Frontal cortex (tissue), 4 donors: ENCODE measurements around the gene TLE5. TPM values are rescaled to one million over a fixed set of nuclear protein-coding genes. Genes with fewer than 3 reads are reported as not detected.

ENCODE experiments used
- DNase-seq, 2 donors: peaks; one replicate each; pipeline ENCODE4 v3.0.0; 2012; ENCODE audit warnings: low spot score in 2 of 2
- FAIRE-seq: peaks from 2 replicates; lab custom pipeline; 2012; peaks lifted over from hg19 to GRCh38; lab: Jason Lieb, UNC
- total RNA-seq: library from RNA; depleted of rRNA; stranded (reverse); fragments of >200 nt; gene quantifications from one replicate; pipeline ENCODE4 v1.2.3, GENCODE V29; 2014
- donor health status: control.
- donor health status: control.
- donor health status: control.

The TLE5 gene, protein sequence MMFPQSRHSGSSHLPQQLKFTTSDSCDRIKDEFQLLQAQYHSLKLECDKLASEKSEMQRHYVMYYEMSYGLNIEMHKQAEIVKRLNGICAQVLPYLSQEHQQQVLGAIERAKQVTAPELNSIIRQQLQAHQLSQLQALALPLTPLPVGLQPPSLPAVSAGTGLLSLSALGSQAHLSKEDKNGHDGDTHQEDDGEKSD
- 97.4 TPM for total RNA-seq

- FAIRE-seq (no peak), DNase-seq (peak; percentile 84 to 85)
Measured at GRCh38 chr19:3062165-3063105, at the start of gene TLE5. Gene TLE5 (minus strand): TSS chr19:3062495. CDS start chr19:3062200, 295 bp downstream.

DNA sequence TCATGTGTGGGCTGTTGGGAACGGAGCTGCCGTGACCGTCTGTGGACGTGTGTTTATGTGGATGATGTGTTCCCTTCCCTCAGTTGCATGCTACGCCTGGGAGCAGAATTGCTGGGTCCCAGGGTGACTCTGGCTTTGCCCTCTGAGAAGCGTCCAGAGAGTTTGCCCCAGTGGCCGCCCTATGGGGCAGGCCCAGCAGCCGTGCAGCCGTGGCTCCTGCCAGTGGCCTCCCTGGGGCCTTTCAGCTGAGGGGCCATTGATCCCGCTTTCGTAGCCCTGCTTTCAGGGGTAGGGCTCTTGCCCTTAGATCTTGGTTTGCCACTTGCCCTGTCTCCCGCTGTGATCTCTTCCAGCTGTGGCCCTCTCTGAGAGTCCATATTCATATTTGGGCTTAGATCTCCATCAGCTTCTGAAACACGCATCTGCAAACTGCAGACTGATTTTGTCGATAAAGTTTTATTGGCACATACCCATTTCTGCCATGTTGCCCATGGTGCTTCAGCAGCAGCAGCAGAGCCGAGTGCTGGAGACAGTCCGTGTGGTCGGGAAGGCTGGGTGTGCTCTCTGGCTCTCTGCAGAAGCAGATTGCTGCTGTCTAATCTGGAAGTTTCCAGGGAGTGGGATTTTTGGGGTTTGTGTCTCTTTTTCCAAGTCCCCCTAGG is 49.4 kb upstream of the TLE5 start:
- FAIRE-seq (no peak), DNase-seq (no peak)

GRCh38 chr19:3110126-3110825 is 48.0 kb upstream of the TLE5 start:
- DNase-seq (no peak), FAIRE-seq (no peak)

- FAIRE-seq (no peak), DNase-seq (no peak)
Measured at GRCh38 chr19:3109491-3109890, 47.2 kb upstream of the TLE5 start.

GRCh38 chr19:3108775-3109174 is 46.5 kb upstream of the TLE5 start:
- DNase-seq: no peak
- FAIRE-seq: no peak

DNA sequence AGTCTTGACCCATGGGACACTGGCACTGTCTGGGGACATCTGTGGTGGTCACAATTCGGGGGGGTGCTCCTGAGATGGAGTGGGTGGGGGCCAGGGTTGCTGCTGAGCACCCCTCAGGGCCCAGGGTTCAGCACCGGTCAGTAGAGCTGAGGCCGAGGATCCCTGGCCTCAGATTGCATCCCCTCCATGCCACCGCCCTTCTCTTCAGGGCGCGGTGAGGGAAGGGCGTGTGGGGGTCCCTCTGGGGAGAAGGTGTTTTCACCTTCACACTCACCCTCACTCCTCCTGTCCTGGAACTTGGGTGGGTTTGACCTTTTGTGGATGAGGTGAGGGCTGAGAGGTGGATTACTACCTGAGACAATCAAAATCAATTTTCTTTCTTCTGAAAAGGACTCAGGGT is 45.4 kb upstream of the TLE5 start:
- FAIRE-seq (no peak), DNase-seq (no peak)

DNA sequence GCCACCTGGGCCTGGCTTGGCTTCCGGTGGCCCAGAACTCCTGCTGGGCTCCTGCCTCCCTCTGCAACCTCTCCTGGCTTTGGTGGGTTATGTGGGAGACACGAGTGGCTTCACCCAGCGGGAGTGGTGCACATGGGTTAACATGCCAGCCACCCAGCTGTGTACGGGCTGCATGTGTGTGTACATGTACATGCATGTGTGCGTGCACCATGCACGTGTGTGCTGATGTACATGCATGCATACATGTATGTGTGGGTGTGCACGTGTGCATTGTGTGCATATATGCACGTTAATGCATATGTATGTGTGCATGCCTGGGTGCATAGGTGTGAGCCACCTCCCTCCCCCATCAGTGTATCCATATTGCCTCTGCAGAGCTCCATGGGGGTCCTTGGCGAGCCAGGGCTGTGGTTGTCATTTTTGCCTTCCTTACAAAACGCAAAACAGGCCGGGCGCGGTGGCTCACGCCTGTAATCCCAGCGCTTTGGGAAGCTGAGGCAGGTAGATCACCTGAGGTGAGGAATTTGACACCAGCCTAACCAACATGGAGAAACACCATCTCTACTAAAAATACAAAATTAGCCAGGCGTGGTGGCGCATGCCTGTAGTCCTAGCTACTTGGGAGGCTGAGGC is 44.3 kb upstream of the TLE5 start:
- DNase-seq (no peak), FAIRE-seq (no peak)

DNA sequence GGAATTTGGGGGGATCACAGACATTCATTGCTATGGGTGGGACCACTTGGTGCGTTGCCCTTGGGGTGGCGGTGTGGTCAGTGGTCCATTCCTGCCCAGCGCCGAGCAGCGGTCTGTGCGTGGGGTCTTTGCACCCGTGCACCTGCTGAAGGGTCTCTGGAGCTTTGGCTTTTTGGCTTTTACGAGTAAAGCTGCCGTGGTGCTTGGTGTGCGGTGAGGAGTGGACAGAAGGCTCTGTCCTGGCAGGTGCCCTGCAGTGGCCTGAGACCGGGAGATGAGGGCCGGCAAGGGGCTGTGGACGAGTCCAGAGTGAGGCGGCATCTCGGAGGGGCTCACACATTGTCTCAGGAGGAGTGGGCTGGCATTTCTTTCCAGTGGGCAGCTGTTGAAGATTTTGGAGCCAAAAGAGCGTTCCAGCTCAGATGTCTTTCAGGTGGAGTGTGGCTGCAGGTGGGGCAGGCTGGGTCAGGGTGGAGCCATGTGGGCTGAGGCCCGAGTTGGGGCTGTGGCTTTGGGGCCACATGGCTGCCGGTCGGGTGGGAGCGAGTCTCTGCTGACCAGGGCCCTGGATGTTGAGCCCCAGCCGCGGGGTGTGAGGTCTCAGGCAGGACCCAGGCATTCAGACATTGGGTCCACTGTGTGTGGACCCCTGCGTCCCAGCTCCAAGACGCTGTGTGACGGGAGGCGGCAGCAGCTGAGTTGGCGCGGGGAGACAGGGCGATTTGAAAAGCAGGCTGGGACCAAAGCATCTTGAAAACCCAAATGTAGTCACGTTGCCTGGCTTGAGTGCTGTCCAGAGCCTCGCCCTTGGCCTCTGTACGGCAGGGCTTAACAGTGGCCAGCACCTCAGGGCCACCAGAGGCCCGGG is 43.6 kb upstream of the TLE5 start:
- no peak for DNase-seq
- FAIRE-seq: no peak

DNA sequence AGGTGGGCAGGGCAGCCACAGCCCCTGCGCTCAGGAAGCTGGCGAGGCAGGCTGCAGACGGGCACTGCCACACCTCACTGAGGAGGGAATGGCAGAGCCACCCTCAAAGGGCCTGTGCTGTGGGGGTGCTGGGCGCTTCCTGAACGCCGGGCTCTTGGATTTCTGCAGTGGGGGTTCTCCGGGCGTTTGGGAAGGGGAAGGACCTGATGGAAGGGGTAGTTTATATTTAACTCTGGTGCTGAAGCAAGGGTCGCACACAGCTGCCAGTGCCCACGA is 42.4 kb upstream of the TLE5 start:
- DNase-seq: no peak
- FAIRE-seq: no peak

DNA sequence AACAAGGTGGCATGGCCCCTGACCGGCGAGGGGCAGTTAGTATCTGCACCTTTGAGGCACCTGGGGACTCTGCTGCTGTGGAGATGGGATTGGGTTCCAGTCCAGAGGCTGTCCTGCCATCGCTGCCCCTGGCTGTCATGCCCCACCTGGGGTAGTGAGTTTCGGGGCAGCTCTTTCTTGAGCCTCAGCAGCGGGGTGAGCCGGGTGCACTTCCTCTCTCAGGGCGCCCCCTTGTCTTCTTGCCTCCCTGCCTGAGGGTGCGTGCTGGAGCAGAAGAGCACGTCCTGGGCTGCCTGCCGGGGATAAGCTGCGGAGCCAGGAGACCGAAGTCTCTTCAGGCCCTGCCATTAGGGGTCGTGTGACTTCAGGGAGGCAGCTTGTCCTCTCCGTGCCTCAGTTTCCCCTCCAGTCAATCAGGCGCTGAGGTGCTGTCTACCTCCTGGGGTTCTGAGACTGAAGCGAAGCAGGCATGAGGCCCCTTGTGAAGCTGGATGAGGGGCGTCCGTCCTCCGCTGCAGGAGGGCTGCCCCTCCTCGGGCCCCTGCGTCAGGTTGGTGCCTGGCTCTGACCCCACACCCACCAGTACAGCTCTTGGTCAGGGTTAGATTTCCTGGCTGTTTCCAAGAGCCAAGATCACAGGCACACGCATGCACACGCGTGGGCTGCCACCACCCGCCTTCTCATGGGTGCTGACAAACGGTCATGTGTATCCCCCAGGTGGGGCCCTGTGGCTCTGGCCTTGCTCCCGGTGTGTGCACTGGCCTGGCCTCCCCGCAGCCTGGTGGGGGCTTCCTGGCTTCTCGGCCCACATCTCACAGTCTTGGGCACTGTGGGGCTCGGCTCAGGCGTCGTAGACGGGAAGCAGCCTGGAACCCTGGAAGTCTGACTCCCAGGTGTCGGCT is 40.2 kb upstream of the TLE5 start:
- FAIRE-seq: no peak
- DNase-seq: no peak

DNA sequence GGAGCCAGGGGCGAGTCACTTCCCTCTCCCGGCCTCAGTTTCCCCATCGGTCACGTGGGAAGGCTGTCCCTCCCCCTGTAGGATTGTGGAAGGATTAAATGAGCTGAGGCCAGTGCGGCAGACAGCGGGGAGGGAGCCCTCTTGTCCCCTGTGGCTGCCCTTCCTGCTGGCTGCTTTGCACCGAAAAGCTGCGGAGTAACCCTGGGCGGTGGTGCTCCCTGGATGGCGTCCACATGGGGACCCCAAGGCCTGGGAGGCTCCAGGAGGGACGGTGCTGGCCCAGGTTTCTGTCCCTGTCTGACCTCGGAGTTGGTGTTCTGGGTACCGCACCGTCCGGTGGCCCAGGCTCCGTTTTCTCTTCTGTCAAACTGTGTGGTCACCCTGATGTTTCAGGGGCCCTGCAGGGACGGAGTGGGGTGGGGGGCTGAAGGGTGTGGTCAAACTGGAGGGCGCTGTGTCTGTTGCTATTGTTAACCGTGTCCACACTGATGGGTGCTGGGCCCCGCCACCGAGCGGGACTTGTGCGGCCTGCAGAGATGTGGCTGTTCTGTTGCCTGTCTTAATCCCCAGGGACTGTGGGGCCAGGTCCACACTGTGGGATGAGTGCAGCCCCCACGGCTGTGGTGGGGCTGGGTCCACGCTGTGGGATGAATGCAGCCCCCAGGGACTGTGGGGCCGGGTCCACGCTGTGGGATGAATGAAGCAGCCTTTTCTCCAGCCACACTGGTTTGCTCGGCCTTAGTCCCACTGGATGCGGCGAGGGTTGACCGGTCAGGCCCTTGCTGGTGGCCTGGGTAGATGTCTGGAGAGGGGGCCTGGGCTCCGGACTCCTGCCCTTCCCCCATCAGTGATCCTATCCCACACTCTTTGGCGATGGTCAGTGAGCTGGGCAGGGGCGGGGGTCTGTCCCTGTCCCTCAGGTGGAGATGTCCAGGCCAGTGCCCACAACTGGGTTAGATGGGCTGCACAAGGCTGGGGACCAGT is 38.7 kb upstream of the TLE5 start:
- FAIRE-seq (no peak), DNase-seq (no peak)

DNA sequence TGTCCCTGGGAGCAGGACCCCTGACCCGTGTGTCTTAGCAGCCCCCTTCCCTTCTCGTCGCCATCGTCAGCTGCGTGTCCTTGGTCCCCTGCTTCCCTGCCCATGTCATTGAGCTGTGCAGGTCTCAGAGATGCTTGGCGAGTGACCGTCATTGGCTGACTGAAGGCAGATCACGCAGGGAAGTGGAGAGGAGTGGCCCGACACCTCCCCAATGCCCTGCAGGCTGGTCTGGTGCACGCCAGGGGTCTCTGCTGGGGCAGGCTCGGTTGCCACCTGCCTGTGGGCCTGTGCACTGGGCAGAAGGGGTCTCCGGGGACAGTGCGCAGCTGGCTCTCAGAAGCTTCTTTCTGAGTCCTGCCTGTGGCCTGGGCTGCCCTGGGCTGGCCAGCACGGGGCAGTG is 38.0 kb upstream of the TLE5 start:
- DNase-seq: no peak
- FAIRE-seq: no peak

DNA sequence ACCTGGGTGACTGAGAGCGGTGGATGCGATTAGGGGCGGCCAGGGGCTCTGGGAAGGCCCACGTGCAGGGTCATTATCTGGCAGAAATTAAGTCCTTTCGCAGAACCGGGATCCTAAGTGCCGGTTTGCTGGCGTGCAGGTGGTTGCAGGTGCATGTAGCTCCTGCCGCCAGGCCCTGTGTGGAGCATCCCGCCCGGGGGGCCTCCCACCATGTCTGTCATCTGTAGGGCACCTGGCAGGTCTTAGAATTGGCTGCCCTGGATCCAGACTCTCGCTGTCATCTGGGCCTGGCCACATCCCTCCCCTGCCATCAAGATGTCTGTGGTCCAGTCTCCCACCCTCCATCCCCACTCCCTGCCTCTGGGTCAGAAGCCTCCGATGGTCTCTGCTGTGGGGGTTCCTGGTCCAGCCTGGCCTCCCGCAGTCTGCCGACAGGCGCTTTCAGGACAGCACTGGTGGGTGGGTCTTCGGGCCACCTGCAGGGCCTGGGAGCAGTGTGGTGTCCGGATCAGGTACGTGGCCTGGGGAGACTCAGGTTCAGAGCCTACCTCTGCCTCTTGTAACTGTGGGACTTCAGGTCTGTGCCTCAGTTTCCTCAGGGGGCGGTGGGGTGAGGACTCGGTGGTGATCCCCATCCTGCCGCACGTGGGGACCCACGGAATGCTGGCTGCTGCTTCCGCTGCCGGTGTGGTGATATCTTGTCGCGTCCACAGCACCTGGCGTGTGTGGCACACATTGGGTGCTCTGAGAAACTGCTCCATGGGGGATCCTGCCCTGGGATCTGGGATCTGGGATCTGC is 37.3 kb upstream of the TLE5 start:
- FAIRE-seq: no peak
- no peak for DNase-seq

DNA sequence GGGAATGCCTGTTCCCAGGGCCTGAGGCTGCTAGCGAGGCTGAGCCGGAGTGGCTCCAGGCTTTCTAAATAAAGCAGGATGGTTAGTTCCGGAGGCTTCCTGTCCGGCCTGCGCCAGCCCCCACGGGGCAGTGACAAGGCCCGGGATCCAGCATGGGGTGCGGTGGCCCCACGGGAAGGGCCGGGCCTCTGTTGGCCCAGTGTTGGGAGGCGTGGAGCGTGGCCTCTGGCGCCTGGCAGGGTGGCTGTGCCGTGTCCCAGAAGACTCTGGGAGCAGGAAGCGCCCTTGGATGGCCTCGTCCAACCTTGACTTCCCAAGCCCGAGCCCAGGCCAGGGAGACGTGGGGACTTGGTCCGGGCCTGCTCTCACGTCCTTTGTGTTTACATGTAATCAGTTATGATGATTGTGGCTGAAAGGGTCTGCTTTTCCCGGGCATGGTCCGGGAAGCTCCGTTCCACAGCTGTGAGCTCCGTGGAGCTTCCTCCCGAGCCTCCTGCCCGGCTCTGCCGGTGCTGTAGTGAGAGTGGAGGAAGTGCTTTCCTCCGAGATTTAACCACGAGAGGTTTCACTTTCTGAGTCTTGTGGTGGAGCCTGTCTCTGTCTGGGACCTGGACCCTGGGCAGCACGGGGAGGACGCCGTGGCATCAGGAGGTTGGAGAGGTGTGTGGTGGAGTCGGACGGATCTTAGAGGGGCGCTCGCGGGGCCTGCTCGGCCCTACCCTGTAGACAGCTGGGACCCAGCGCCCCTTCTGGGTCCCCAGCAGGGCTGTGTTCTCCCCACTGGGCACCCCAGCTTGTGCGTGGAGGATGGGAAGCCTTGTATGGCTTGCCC is 36.4 kb upstream of the TLE5 start:
- FAIRE-seq (no peak), DNase-seq (peak; percentile 35 to 60)

DNA sequence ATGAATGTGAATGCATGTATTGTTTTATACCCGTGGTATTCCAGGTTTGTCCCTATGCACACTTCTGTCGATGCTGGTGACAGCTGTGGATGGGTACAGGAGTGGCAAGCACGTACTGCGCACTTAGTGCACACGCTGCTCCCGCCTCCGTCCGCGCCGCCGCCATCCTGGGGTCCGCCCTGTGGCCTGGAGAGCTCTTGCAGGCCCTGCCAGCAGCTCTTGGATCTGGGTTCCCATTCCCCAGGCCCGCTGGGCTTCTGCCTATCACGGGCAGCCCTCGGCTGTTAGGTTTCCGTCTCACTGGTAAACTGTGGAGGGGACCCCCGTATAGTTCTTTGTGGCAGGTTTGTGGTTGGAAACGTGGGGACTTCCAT is 35.8 kb upstream of the TLE5 start:
- DNase-seq (no peak), FAIRE-seq (no peak)
